Femur (tissue), 1 donor: ENCODE measurements around the gene GTF3C2.

Experiments
- DNase-seq: peaks from one replicate; pipeline ENCODE4 v3.0.0-alpha.2; 2017

GTF3C2 gene

GRCh38 chr2:27291865-27292264 is 64.7 kb downstream of the GTF3C2 start:
- no peak for DNase-seq

- DNase-seq = no peak
These were observed 66.0 kb downstream of the GTF3C2 start for GRCh38 chr2:27290549-27290948.

- no peak for DNase-seq
These were observed 68.0 kb downstream of the GTF3C2 start for GRCh38 chr2:27288610-27289009.

GRCh38 chr2:27285481-27285880 is 71.1 kb downstream of the GTF3C2 start:
- no peak for DNase-seq

- no peak for DNase-seq
These were observed 71.6 kb downstream of the GTF3C2 start for GRCh38 chr2:27284996-27285395.

GRCh38 chr2:27282892-27283291 is 73.7 kb downstream of the GTF3C2 start:
- DNase-seq = no peak

- no peak for DNase-seq
These were observed 74.6 kb downstream of the GTF3C2 start, which contains the start of gene TRIM54 for GRCh38 chr2:27281855-27282559. TSS of gene TRIM54 (plus strand) at chr2:27282429. CDS start at chr2:27282732, 303 bp downstream.

- DNase-seq = no peak
These were observed 75.1 kb downstream of the GTF3C2 start for GRCh38 chr2:27281442-27281841.

- DNase-seq = no peak
These were observed 75.7 kb downstream of the GTF3C2 start for GRCh38 chr2:27280826-27281225.

- no peak for DNase-seq
These were observed 78.6 kb downstream of the GTF3C2 start for GRCh38 chr2:27278010-27278409.
